ENCODE results near the gene MUC12.

The MUC12 gene

DNA sequence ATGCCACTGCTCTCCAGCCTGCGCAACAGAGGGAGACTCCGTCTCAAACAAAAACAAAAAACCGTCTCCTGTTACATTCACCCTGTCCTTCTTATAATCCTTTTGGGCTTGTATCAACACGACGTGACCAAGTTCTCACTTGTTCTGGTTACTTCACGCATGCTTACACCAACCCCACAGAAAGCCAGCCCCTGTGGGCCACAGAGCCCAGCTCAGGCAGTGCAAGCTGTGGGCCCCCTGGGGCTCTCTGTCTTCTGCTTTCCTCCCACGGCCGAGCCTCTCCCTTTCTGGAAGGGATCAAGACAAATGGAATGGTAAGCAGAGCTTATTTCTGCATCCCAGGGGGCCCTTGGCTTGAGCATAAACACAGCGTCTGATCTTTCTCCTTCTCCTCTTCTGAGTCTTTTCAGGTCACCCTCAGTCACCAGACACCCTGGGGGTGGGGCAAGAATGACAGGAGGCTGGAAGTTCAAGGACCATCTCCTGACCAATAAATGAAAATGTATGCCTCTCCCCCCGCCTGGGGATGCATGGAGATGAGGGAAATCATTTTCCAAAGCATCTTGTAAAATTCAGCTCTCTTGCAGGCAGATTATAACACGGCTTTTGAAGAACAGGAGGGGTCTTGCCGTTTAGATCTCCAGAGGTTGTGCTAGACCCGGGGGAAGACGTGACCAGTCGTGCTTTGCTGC lies 96.9 kb downstream of the MUC12 start:
- no peak for TF ChIP-seq ZFX (IDR thresholded peaks at IDR 0.05)
- TF ChIP-seq, protein P1, sequence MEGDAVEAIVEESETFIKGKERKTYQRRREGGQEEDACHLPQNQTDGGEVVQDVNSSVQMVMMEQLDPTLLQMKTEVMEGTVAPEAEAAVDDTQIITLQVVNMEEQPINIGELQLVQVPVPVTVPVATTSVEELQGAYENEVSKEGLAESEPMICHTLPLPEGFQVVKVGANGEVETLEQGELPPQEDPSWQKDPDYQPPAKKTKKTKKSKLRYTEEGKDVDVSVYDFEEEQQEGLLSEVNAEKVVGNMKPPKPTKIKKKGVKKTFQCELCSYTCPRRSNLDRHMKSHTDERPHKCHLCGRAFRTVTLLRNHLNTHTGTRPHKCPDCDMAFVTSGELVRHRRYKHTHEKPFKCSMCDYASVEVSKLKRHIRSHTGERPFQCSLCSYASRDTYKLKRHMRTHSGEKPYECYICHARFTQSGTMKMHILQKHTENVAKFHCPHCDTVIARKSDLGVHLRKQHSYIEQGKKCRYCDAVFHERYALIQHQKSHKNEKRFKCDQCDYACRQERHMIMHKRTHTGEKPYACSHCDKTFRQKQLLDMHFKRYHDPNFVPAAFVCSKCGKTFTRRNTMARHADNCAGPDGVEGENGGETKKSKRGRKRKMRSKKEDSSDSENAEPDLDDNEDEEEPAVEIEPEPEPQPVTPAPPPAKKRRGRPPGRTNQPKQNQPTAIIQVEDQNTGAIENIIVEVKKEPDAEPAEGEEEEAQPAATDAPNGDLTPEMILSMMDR (conservative IDR thresholded peaks at IDR 0.05), result no peak

DNA sequence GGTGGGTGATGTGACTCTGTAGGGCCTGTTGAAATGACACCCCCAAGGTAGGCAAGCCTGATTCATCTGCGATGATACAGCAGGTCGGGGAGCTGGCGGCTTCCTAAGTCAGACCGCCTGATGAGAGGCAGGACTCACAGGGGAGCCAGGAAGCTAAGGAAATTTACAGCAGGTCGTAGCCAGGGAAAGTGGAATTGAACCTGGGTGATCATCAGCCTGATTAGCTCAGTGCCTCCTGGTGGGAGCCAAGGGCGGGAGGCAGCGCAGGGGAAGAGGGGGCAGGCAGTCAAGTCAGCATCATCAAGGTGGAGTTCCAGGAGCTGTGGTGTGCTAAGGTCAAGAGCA lies 97.4 kb downstream of the MUC12 start:
- no peak overlapping the region for H3K27ac ChIP-seq
- TF ChIP-seq ZFX (IDR thresholded peaks at IDR 0.05), result no peak
- TF ChIP-seq, protein P1 (conservative IDR thresholded peaks at IDR 0.05), result no peak

More for the DNA sequence above, 96.9 kb downstream of the MUC12 start:
- no peak overlapping the region for H3K27ac ChIP-seq

DNA sequence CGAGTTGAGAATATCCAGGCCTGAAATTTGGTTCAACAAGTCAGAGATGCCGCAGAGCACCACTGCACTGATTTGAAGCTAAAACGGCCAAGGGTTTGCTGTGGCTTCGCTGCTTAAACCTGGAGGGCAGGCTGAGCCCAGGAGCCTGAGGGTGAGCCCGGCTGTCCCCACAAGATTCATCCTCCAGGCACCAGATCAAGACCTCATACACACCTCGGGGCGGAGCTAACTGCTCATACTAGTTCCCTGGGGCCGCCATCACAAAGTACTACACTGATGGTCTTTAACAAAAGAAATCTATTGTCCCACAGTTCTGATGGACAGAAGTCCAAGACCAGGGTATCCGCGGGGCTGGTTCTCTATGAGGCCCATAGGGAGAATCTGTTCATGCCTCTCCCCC lies 99.0 kb downstream of the MUC12 start:
- H3K27ac ChIP-seq, result no peak overlapping the region
- no peak for TF ChIP-seq ZFX (IDR thresholded peaks at IDR 0.05)
- TF ChIP-seq, protein P1 (conservative IDR thresholded peaks at IDR 0.05), result no peak
